ENCODE results near the gene SETD6. TPM values are rescaled to one million over a fixed set of nuclear protein-coding genes. Genes with fewer than 3 reads are reported as not detected.
A peak's percentile ranks its signal among the peaks of the same experiment; 100 is the strongest.

The SETD6 gene
- total RNA-seq, 2 experiments from 2014 or later = 14.8 to 15.5 TPM

DNA sequence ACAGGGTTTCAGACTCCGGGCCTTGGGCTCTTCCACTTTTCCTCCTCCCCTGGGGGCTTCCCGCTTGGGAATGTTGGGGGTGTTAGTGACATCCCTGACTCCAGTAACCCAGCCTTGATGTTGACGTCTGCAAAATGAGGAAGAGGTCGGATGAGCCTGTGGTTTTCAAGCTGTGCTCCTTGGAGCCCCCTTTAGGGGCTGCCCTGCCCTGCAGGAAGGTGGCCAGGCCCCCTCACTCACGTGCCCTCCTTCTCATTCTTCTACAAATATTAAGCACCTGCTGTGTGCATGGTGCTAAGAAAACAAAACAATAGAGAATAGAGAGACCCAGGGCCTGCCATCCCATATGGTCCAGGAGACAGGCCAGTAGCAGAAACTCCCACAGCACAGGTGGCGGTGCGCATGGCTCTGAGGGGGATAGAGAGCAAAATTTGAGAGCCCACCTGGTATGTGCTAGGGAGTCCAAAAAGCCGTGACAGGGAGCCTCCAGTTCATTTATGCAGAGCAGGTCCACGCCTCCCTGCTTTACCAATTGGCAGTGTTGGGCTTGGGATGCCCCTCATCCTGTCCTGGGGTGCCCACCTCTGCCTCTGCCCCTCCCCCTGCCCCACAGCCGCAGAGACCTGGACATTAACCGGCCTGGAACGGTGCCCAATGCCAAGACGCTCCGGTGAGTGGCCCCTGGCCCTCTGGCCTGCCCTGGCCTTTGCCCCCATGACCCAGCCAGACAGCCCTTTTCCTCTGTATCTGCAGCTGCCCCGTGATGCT lies 7.9 kb upstream of the SETD6 start:
- ChIA-PET POLR2A (interaction anchor here (0.5 to 1.5 kb wide), 2 partner anchors 9 to 23 kb away, joined by 5 to 7 read pairs; no protein-coding TSS in a partner anchor), CTCF (interaction anchor here (1.4 kb wide), 1 partner anchor 249 kb away, joined by 6 read pairs; no protein-coding TSS in a partner anchor)
- H3K27me3 Mint-ChIP-seq = peaks cover 6% of the 10 kb centered on the region
- no peak overlapping the region for H3K27ac Mint-ChIP-seq
- intact Hi-C loops (cut with micrococcal nuclease) = loop anchor here (10.0 kb wide), 1 partner anchor 157 kb away; no protein-coding TSS in a partner anchor
- no peaks in the 10 kb centered on the region for H3K36me3 Mint-ChIP-seq (ENCODE audit: low read depth)
- H3K4me3 Mint-ChIP-seq = no peak overlapping the region
- peaks cover 2% of the 10 kb centered on the region for H3K4me1 Mint-ChIP-seq (ENCODE audit: low read depth)
- H3K9me3 Mint-ChIP-seq = no peaks in the 10 kb centered on the region
- TF ChIP-seq CTCF (IDR thresholded peaks at IDR 0.05) = no peak
- peak; percentile 1 for DNase-seq
- no peak for ATAC-seq

- ATAC-seq = no peak
- POLR2A ChIA-PET = interaction anchor here (1.3 kb wide), 1 partner anchor 226 kb away, joined by 3 read pairs; the partner anchor contains the start of gene GOT2
- H3K27ac Mint-ChIP-seq = no peak overlapping the region
- no peak for TF ChIP-seq CTCF (IDR thresholded peaks at IDR 0.05)
- intact Hi-C loops (cut with micrococcal nuclease) = loop anchor here (10.0 kb wide), 1 partner anchor 157 kb away; no protein-coding TSS in a partner anchor
- H3K27me3 Mint-ChIP-seq = no peaks in the 10 kb centered on the region
- CTCF ChIA-PET = no interaction called here
- H3K4me3 Mint-ChIP-seq = no peak overlapping the region
- H3K36me3 Mint-ChIP-seq (ENCODE audit: low read depth) = peaks cover under 1% of the 10 kb centered on the region
- peaks cover 4% of the 10 kb centered on the region for H3K4me1 Mint-ChIP-seq (ENCODE audit: low read depth)
- DNase-seq = peak; percentile 0
- H3K9me3 Mint-ChIP-seq = no peaks in the 10 kb centered on the region
These were observed 7.2 kb upstream of the SETD6 start for GRCh38 chr16:58507963-58508670.

DNA sequence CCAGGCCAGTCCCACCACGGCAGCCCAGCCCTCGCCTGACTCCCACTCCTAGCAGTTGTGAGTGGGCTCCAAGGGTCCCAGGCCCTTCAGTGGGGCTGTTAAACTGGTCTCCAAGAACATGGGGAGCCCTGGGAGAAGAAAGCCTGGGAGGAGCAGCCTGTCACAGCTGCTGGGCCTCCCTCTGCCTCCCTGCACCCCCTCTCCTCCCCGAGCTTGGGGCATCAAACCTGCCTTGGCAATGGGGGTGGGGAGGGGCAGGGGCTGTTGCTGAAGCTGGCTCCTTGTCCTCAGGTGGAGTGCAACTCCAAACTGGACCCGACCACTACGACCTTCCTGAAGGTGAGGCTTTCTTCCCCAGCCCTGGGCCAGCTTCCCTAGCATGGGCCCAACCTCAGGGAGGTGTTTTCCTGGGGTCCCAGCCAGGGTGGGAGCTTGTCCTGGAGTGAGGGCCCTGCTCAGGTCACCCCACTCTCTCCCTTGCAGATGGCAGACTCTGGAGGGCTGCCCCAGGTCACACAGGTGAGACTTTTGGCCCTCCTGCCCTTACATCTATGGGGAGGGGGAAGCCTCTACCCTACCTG lies 6.6 kb upstream of the SETD6 start:
- no peaks in the 10 kb centered on the region for H3K27me3 Mint-ChIP-seq
- DNase-seq (no peak), ATAC-seq (no peak)
- intact Hi-C loops (cut with micrococcal nuclease) = loop anchor here (10.0 kb wide), 1 partner anchor 156 kb away; no protein-coding TSS in a partner anchor
- no peak for TF ChIP-seq CTCF (IDR thresholded peaks at IDR 0.05)
- CTCF ChIA-PET = interaction anchor here (0.9 to 1.5 kb wide), 2 partner anchors 172 to 248 kb away, joined by 3 to 5 read pairs; no protein-coding TSS in a partner anchor
- no peak overlapping the region for H3K27ac Mint-ChIP-seq
- peaks cover 8% of the 10 kb centered on the region for H3K4me1 Mint-ChIP-seq (ENCODE audit: low read depth)
- no peaks in the 10 kb centered on the region for H3K9me3 Mint-ChIP-seq
- H3K4me3 Mint-ChIP-seq = no peak overlapping the region
- POLR2A ChIA-PET = interaction anchor here (1.2 to 1.3 kb wide), 2 partner anchors 10 to 226 kb away, joined by 3 read pairs; partner anchors contain the start of gene GOT2
- peaks cover 3% of the 10 kb centered on the region for H3K36me3 Mint-ChIP-seq (ENCODE audit: low read depth)

GRCh38 chr16:58509256-58510096 lies 5.8 kb upstream of the SETD6 start:
- Mint-ChIP-seq H3K36me3 (ENCODE audit: low read depth) (peaks cover 3% of the 10 kb centered on the region), H3K4me1 (ENCODE audit: low read depth) (peaks cover 11% of the 10 kb centered on the region), H3K9me3 (no peaks in the 10 kb centered on the region), H3K27me3 (no peaks in the 10 kb centered on the region), H3K27ac (no peak overlapping the region), H3K4me3 (no peak overlapping the region)
- intact Hi-C loops (cut with micrococcal nuclease) = loop anchor here (10.0 kb wide), 2 partner anchors 155 to 255 kb away; no protein-coding TSS in a partner anchor
- TF ChIP-seq CTCF (IDR thresholded peaks at IDR 0.05) = no peak
- ChIA-PET CTCF (interaction anchor here (0.9 to 1.5 kb wide), 3 partner anchors 10 to 247 kb away, joined by 3 to 5 read pairs (median 3); partner anchors contain the start of gene NDRG4), POLR2A (interaction anchor here (1.2 to 1.3 kb wide), 2 partner anchors 9 to 225 kb away, joined by 3 read pairs; partner anchors contain the start of gene GOT2)
- ATAC-seq (no peak), DNase-seq (peak; percentile 0)
